Muscle layer of duodenum (tissue), 2 donors: ENCODE data around the gene OBP2B.

Source experiments
- H3K27ac ChIP-seq: one replicate; pipeline ENCODE4 v1.7.0; 2013; ENCODE audit warnings: mild to moderate bottlenecking, low read length
- H3K27me3 ChIP-seq: one replicate; pipeline ENCODE4 v1.7.0; 2013; ENCODE audit warnings: low read depth, mild to moderate bottlenecking, control low read depth, low read length
- H3K36me3 ChIP-seq, 2 donors: one replicate each; pipeline ENCODE4 v1.7.0; 2013; ENCODE audit warnings: low read length in 2 of 2, control low read depth in 1 of 2, mild to moderate bottlenecking in 1 of 2; ENCODE audit not compliant: insufficient read depth in 2 of 2, control insufficient read depth in 1 of 2
- H3K4me1 ChIP-seq, 2 donors: one replicate each; pipeline ENCODE4 v1.7.0; 2013; ENCODE audit warnings: low read length in 2 of 2, mild to moderate bottlenecking in 2 of 2, control low read depth in 1 of 2, moderate library complexity in 1 of 2; ENCODE audit not compliant: insufficient read depth in 2 of 2, control insufficient read depth in 1 of 2
- H3K4me3 ChIP-seq, 2 donors: one replicate each; pipeline ENCODE4 v1.7.0; 2013; ENCODE audit warnings: low read length in 2 of 2, low read depth in 1 of 2, mild to moderate bottlenecking in 1 of 2
- H3K9me3 ChIP-seq, 2 donors: one replicate each; pipeline ENCODE4 v1.7.0; 2013; ENCODE audit warnings: low read length in 2 of 2, control low read depth in 1 of 2, mild to moderate bottlenecking in 1 of 2; ENCODE audit not compliant: control insufficient read depth in 1 of 2
- donor health status: healthy.

Gene OBP2B

GRCh38 chr9:133160742-133161546 lies 48.1 kb downstream of the OBP2B start:
- Histone ChIP-seq H3K36me3 (no peaks in the 10 kb centered on the region), H3K4me3 (no peak overlapping the region), H3K9me3 (no peaks in the 10 kb centered on the region), H3K27me3 (no peaks in the 10 kb centered on the region), H3K4me1 (peaks cover 0 to 26% of the 10 kb centered on the region in 2 donors), H3K27ac (no peak overlapping the region)

- peaks cover 0 to 20% of the 10 kb centered on the region in 2 donors for H3K4me1 ChIP-seq
- H3K27me3 ChIP-seq: no peaks in the 10 kb centered on the region
- no peak overlapping the region for H3K27ac ChIP-seq
- no peaks in the 10 kb centered on the region for H3K36me3 ChIP-seq
- no peak overlapping the region for H3K4me3 ChIP-seq
- H3K9me3 ChIP-seq: no peaks in the 10 kb centered on the region
Measured at GRCh38 chr9:133158695-133159094, 50.4 kb downstream of the OBP2B start.
